ENCODE data around the gene CKAP5.

CKAP5 gene

DNA sequence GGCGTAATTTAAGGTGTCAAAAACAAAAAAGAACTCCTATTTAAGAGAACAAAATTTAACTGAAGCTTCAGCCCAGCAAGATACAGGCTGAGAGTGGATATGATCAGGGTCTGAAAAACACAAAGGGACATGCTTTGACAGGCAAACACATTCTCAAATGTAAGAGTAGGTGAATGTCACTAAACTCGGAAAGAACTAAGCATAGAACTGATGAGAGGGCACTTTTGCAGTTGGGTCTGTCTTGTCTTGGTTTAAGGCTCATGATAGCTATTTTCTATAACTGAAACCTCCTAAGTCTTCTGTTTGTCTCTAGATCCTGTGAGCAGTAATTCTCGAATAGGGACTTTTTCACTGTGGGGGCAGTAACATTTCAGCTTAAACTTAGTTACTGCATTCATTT, 100.1 kb downstream of the CKAP5 start:
- no peak overlapping the region for H3K27ac Mint-ChIP-seq (ENCODE audit: low read depth)
- no peaks in the 10 kb centered on the region for H3K4me1 Mint-ChIP-seq
- ATAC-seq (replicated peaks; ENCODE audit: extremely low read depth, poor library complexity, severe bottlenecking) (no peak), DNase-seq (ENCODE audit: low spot score in 2 of 2) (no peak)
- no peaks in the 10 kb centered on the region for H3K9me3 Mint-ChIP-seq
- H3K27me3 Mint-ChIP-seq: no peaks in the 10 kb centered on the region
- H3K4me3 Mint-ChIP-seq: no peak overlapping the region
- peaks cover 48% of the 10 kb centered on the region for H3K36me3 Mint-ChIP-seq (ENCODE audit: insufficient read depth)

DNA sequence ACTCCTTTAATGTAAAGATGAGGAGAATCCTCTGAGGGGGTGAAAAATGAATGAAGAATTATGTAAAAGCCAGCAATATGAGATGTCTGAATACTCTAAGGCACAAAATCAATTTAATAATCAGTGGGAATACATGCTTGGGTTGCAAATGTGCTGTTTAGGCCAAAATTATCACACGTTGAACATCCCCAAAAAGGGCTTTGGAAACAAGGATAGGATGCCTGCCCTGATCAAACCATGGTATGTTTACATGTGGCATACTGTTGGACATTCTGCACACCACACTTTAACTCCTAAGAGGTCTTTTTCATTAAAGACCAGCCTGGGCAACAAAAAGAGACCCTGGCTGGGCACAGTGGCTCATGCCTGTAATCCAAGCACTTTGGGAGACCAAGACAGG, 100.8 kb downstream of the CKAP5 start:
- peaks cover 45% of the 10 kb centered on the region for H3K36me3 Mint-ChIP-seq (ENCODE audit: insufficient read depth)
- no peak overlapping the region for H3K27ac Mint-ChIP-seq (ENCODE audit: low read depth)
- ATAC-seq (replicated peaks; ENCODE audit: extremely low read depth, poor library complexity, severe bottlenecking) (no peak), DNase-seq (ENCODE audit: low spot score in 2 of 2) (no peak)
- no peak overlapping the region for H3K4me3 Mint-ChIP-seq
- no peaks in the 10 kb centered on the region for H3K9me3 Mint-ChIP-seq
- no peaks in the 10 kb centered on the region for H3K4me1 Mint-ChIP-seq
- H3K27me3 Mint-ChIP-seq: no peaks in the 10 kb centered on the region

DNA sequence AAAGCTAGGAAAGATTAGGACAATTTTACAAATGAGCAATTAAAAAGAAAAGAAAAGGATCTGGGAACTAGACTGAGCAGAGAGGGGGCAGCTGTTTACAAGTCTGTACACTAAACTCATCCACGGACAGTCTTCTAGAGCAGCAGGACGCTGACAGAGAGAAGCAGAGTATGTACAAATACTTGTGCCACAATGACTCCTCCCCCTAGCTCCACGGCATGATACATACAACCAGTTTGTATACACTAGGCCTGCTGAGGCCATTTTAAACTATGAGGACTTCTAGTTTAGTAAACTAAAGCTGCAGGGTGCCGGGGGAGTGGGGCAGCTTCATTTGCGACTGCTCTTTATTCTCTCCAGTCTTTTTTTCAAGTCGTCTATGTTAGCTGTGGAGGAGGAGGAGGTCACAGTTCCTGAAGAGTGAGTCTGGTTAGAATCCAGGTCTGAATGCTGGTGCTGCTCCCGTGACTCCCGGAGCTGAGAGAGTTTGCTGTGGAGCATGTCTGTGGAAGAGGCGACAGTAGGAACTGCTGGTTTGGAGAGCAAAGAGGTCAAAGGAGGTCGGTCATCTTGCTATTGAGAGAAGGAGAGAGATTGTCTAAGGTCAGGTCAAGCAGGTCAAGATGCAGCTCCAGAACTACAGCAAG, 102.3 kb downstream of the CKAP5 start:
- DNase-seq (ENCODE audit: low spot score in 2 of 2): no peak
- H3K4me1 Mint-ChIP-seq: no peaks in the 10 kb centered on the region
- H3K4me3 Mint-ChIP-seq: no peak overlapping the region
- no peaks in the 10 kb centered on the region for H3K27me3 Mint-ChIP-seq
- ATAC-seq (replicated peaks; ENCODE audit: extremely low read depth, poor library complexity, severe bottlenecking): no peak
- H3K27ac Mint-ChIP-seq (ENCODE audit: low read depth): no peak overlapping the region
- H3K36me3 Mint-ChIP-seq (ENCODE audit: insufficient read depth): peaks cover 33% of the 10 kb centered on the region
- no peaks in the 10 kb centered on the region for H3K9me3 Mint-ChIP-seq

- no peak overlapping the region for H3K27ac Mint-ChIP-seq (ENCODE audit: low read depth)
- no peak overlapping the region for H3K4me3 Mint-ChIP-seq
- H3K27me3 Mint-ChIP-seq: no peaks in the 10 kb centered on the region
- DNase-seq (ENCODE audit: low spot score in 2 of 2) (no peak), ATAC-seq (replicated peaks; ENCODE audit: extremely low read depth, poor library complexity, severe bottlenecking) (no peak)
- no peaks in the 10 kb centered on the region for H3K9me3 Mint-ChIP-seq
- H3K4me1 Mint-ChIP-seq: no peaks in the 10 kb centered on the region
- peaks cover 28% of the 10 kb centered on the region for H3K36me3 Mint-ChIP-seq (ENCODE audit: insufficient read depth)
Measured at GRCh38 chr11:46743043-46743442, 103.0 kb downstream of the CKAP5 start.

DNA sequence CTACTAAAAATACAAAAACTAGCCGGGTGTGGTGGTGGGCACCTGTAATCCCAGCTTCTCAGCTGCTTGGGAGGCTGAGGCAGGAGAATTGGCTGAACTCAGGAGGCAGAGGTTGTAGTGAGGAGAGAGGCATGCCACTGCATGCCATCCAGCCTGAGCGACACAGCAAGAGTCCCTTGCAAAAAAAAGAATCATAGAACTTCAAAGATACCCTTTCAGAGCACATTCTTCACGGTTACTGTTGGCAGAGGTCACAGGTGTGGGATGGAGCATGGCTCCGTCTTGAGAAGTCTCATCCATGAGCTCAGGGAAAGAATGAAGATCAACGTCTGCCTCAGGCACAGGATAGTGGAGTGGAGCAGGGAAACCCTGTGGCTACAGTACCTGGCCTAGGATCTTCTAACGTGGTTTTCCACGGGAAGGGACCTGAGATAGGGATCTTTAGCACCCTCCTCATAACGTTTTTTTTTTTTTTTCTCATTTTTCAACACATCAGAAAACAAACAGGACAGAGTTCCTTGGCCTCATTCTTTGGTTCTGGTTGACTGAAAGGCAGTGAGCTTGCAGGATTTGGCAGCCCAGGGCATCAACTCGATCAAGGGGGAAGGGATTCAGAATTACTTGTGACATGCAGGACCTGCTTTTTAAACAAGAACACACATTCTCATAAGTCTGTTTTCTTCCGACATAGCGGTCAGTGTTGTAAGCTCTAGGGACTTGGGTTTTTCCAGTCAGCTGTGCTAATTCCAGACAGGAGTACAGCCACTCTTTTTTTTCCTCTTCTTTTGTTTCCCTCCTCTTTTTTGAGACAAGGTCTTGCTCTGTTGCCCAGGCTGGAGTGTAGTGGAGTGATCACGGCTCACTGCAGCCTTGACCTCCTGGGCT, 104.2 kb downstream of the CKAP5 start:
- ATAC-seq (replicated peaks; ENCODE audit: extremely low read depth, poor library complexity, severe bottlenecking) (no peak), DNase-seq (ENCODE audit: low spot score in 2 of 2) (no peak)
- Mint-ChIP-seq H3K9me3 (no peaks in the 10 kb centered on the region), H3K4me1 (no peaks in the 10 kb centered on the region), H3K27me3 (no peaks in the 10 kb centered on the region), H3K27ac (ENCODE audit: low read depth) (no peak overlapping the region), H3K36me3 (ENCODE audit: insufficient read depth) (peaks cover 23% of the 10 kb centered on the region), H3K4me3 (no peak overlapping the region)

- H3K27ac Mint-ChIP-seq (ENCODE audit: low read depth): no peak overlapping the region
- DNase-seq (ENCODE audit: low spot score in 2 of 2) (no peak), ATAC-seq (replicated peaks; ENCODE audit: extremely low read depth, poor library complexity, severe bottlenecking) (no peak)
- peaks cover 14% of the 10 kb centered on the region for H3K36me3 Mint-ChIP-seq (ENCODE audit: insufficient read depth)
- H3K4me1 Mint-ChIP-seq: no peaks in the 10 kb centered on the region
- no peak overlapping the region for H3K4me3 Mint-ChIP-seq
- no peaks in the 10 kb centered on the region for H3K27me3 Mint-ChIP-seq
- no peaks in the 10 kb centered on the region for H3K9me3 Mint-ChIP-seq
Measured at GRCh38 chr11:46738887-46739286, 107.2 kb downstream of the CKAP5 start.

GRCh38 chr11:46737699-46738098, 108.4 kb downstream of the CKAP5 start:
- no peak overlapping the region for H3K27ac Mint-ChIP-seq (ENCODE audit: low read depth)
- no peaks in the 10 kb centered on the region for H3K9me3 Mint-ChIP-seq
- no peaks in the 10 kb centered on the region for H3K27me3 Mint-ChIP-seq
- H3K4me1 Mint-ChIP-seq: no peaks in the 10 kb centered on the region
- peaks cover 8% of the 10 kb centered on the region for H3K36me3 Mint-ChIP-seq (ENCODE audit: insufficient read depth)
- no peak for ATAC-seq (replicated peaks; ENCODE audit: extremely low read depth, poor library complexity, severe bottlenecking)
- DNase-seq (ENCODE audit: low spot score in 2 of 2): no peak
- H3K4me3 Mint-ChIP-seq: no peak overlapping the region

- H3K4me1 Mint-ChIP-seq: no peaks in the 10 kb centered on the region
- ATAC-seq (replicated peaks; ENCODE audit: extremely low read depth, poor library complexity, severe bottlenecking): no peak
- DNase-seq (ENCODE audit: low spot score in 2 of 2): no peak
- H3K27me3 Mint-ChIP-seq: no peaks in the 10 kb centered on the region
- no peak overlapping the region for H3K27ac Mint-ChIP-seq (ENCODE audit: low read depth)
- H3K4me3 Mint-ChIP-seq: no peak overlapping the region
- H3K36me3 Mint-ChIP-seq (ENCODE audit: insufficient read depth): peaks cover 2% of the 10 kb centered on the region
- no peaks in the 10 kb centered on the region for H3K9me3 Mint-ChIP-seq
Measured at GRCh38 chr11:46736615-46737014, 109.5 kb downstream of the CKAP5 start.

DNA sequence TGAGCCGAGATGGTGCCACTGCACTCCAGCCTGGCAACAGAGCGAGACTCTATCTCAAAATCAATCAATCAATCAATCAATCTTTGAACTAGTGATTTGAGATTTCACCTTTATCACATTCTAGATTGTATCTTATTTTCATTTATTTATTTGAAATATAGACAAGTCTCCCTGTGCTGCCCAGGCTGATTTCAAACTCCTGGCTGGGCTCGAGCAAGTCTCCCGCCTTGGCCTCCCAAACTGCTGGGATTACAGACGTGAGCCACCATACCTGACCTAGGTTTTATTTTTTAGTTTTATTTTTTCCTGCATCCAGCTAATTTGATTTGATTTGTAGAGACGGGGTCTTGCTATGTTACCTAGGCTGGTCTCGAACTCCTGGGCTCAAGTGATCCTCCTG, 109.9 kb downstream of the CKAP5 start:
- Mint-ChIP-seq H3K27me3 (no peaks in the 10 kb centered on the region), H3K4me3 (no peak overlapping the region), H3K9me3 (no peaks in the 10 kb centered on the region), H3K36me3 (ENCODE audit: insufficient read depth) (no peaks in the 10 kb centered on the region), H3K27ac (ENCODE audit: low read depth) (no peak overlapping the region), H3K4me1 (no peaks in the 10 kb centered on the region)
- no peak for ATAC-seq (replicated peaks; ENCODE audit: extremely low read depth, poor library complexity, severe bottlenecking)
- no peak for DNase-seq (ENCODE audit: low spot score in 2 of 2)

- no peak overlapping the region for H3K4me3 Mint-ChIP-seq
- no peak overlapping the region for H3K27ac Mint-ChIP-seq (ENCODE audit: low read depth)
- no peaks in the 10 kb centered on the region for H3K36me3 Mint-ChIP-seq (ENCODE audit: insufficient read depth)
Measured at GRCh38 chr11:46733234-46733633, 112.8 kb downstream of the CKAP5 start.

GRCh38 chr11:46731545-46731944, 114.5 kb downstream of the CKAP5 start:
- H3K4me1 Mint-ChIP-seq: no peaks in the 10 kb centered on the region
- ATAC-seq (replicated peaks; ENCODE audit: extremely low read depth, poor library complexity, severe bottlenecking) (no peak), DNase-seq (ENCODE audit: low spot score in 2 of 2) (no peak)
- no peaks in the 10 kb centered on the region for H3K27me3 Mint-ChIP-seq
- no peak overlapping the region for H3K27ac Mint-ChIP-seq (ENCODE audit: low read depth)
- H3K4me3 Mint-ChIP-seq: no peak overlapping the region
- H3K9me3 Mint-ChIP-seq: no peaks in the 10 kb centered on the region
- no peaks in the 10 kb centered on the region for H3K36me3 Mint-ChIP-seq (ENCODE audit: insufficient read depth)

More at GRCh38 chr11:46733234-46733633, 112.8 kb downstream of the CKAP5 start:
- Mint-ChIP-seq H3K4me1 (no peaks in the 10 kb centered on the region), H3K27me3 (no peaks in the 10 kb centered on the region), H3K9me3 (no peaks in the 10 kb centered on the region)
- DNase-seq (ENCODE audit: low spot score in 2 of 2): no peak
- no peak for ATAC-seq (replicated peaks; ENCODE audit: extremely low read depth, poor library complexity, severe bottlenecking)

GRCh38 chr11:46729110-46730027, 116.7 kb downstream of the CKAP5 start:
- ATAC-seq (replicated peaks; ENCODE audit: extremely low read depth, poor library complexity, severe bottlenecking) (no peak), DNase-seq (ENCODE audit: low spot score in 2 of 2) (no peak)
- no peaks in the 10 kb centered on the region for H3K27me3 Mint-ChIP-seq
- H3K9me3 Mint-ChIP-seq: no peaks in the 10 kb centered on the region
- no peak overlapping the region for H3K4me3 Mint-ChIP-seq
- no peak overlapping the region for H3K27ac Mint-ChIP-seq (ENCODE audit: low read depth)
- no peaks in the 10 kb centered on the region for H3K36me3 Mint-ChIP-seq (ENCODE audit: insufficient read depth)
- no peaks in the 10 kb centered on the region for H3K4me1 Mint-ChIP-seq

All from central memory CD8-positive, alpha-beta T cell (primary cell).